Neural cell (in vitro differentiated cells): Measurements from ENCODE around the gene RNU7-1. TPM values are rescaled to one million over a fixed set of nuclear protein-coding genes. Genes with fewer than 3 reads are reported as not detected.

Experiments used
- H2AFZ ChIP-seq: fragments of 200-600, 300-800 bp; sonication (generic), shearing (Covaris generic); 2 replicates; pipeline ENCODE4 v1.6.0; 2014; ENCODE audit warnings: low read depth, mild to moderate bottlenecking, antibody characterized with exemption, low read length, moderate library complexity
- H3F3A ChIP-seq: fragments of 200-600 bp; shearing (Covaris generic); 2 replicates; pipeline ENCODE4 v1.6.1; 2016; ENCODE audit warnings: mild to moderate bottlenecking, moderate library complexity, mixed read lengths, antibody characterized with exemption, low read length; ENCODE audit not compliant: insufficient read depth, poor library complexity, severe bottlenecking
- H3K27ac ChIP-seq: fragments of 200-600, 300-800 bp; sonication (generic), shearing (Covaris generic); 2 replicates; pipeline ENCODE4 v1.5.1; 2014; ENCODE audit warnings: mild to moderate bottlenecking, low read length, moderate library complexity
- H3K27me3 ChIP-seq: fragments of 300-800, 200-600 bp; sonication (generic), shearing (Covaris generic); 2 replicates; pipeline ENCODE4 v1.6.0; 2014; ENCODE audit warnings: mild to moderate bottlenecking, low read depth, low read length, moderate library complexity; ENCODE audit not compliant: insufficient read depth
- H3K36me3 ChIP-seq: fragments of 300-800, 200-600 bp; sonication (generic), shearing (Covaris generic); 2 replicates; pipeline ENCODE4 v1.5.1; 2014; ENCODE audit warnings: mild to moderate bottlenecking, antibody characterized with exemption, low read length, moderate library complexity; ENCODE audit not compliant: insufficient read depth
- H3K4me2 ChIP-seq: fragments of 300-800, 200-600 bp; sonication (generic), shearing (Covaris generic); 2 replicates; pipeline ENCODE4 v1.6.0; 2014; ENCODE audit warnings: mild to moderate bottlenecking, low read length
- H3K4me3 ChIP-seq: fragments of 300-800, 200-600 bp; sonication (generic), shearing (Covaris generic); 2 replicates; pipeline ENCODE4 v1.5.1; 2014; ENCODE audit warnings: mild to moderate bottlenecking, low read length, moderate library complexity
- H3K79me2 ChIP-seq: fragments of 200-600 bp; shearing (Covaris generic); replicated peaks from 2 replicates; pipeline ENCODE4 v1.6.0; 2014; ENCODE audit warnings: mild to moderate bottlenecking, low read length, moderate library complexity; ENCODE audit not compliant: insufficient read depth
- H3K9ac ChIP-seq: fragments of 300-800, 200-600 bp; sonication (generic), shearing (Covaris generic); 2 replicates; pipeline ENCODE4 v1.6.1; 2016; ENCODE audit warnings: mild to moderate bottlenecking, low read length, mixed read lengths
- H3K9me2 ChIP-seq: fragments of 200-600 bp; shearing (Covaris generic); 2 replicates; pipeline ENCODE4 v1.6.1; 2016; ENCODE audit warnings: mild to moderate bottlenecking, low read length, mixed read lengths; ENCODE audit not compliant: insufficient read depth
- H3K9me3 ChIP-seq: fragments of 200-600, 300-800 bp; sonication (generic), shearing (Covaris generic); 2 replicates; pipeline ENCODE4 v1.6.1; 2016; ENCODE audit warnings: mild to moderate bottlenecking, mixed run types, low read length, moderate library complexity, mixed read lengths
- H4K20me1 ChIP-seq: fragments of 200-600 bp; shearing (Covaris generic); 2 replicates; pipeline ENCODE4 v1.6.1; 2016; ENCODE audit warnings: mild to moderate bottlenecking, mixed run types; ENCODE audit not compliant: insufficient read depth
- EP300 ChIP-seq: fragments of 450-650 bp; conservative IDR thresholded peaks from 2 replicates; pipeline ENCODE4 v1.6.1; 2014; ENCODE audit warnings: antibody characterized with exemption, mild to moderate bottlenecking, moderate library complexity; ENCODE audit not compliant: poor library complexity, severe bottlenecking
- EZH2 ChIP-seq: fragments of 200-600, 300-800 bp; shearing (Covaris generic), sonication (generic); IDR thresholded peaks from 2 replicates; pipeline ENCODE4 v1.6.1; 2014; ENCODE audit warnings: antibody characterized with exemption, low read length, borderline replicate concordance, mild to moderate bottlenecking; ENCODE audit not compliant: insufficient read depth, poor library complexity, severe bottlenecking
- MXI1 ChIP-seq: fragments of 450-650 bp; conservative IDR thresholded peaks from 2 replicates; pipeline ENCODE4 v1.6.1; 2014; ENCODE audit warnings: antibody characterized with exemption, mild to moderate bottlenecking; ENCODE audit not compliant: poor library complexity, severe bottlenecking
- POLR2AphosphoS5 ChIP-seq: IDR thresholded peaks from 2 replicates; pipeline ENCODE4 v1.6.1; 2012
- RAD21 ChIP-seq: fragments of 450-650 bp; conservative IDR thresholded peaks from 2 replicates; pipeline ENCODE4 v1.6.1; 2014; ENCODE audit warnings: antibody characterized with exemption, mild to moderate bottlenecking, moderate library complexity
- REST ChIP-seq: IDR thresholded peaks from 2 replicates; pipeline ENCODE4 v1.6.1; 2012; ENCODE audit warnings: borderline replicate concordance
- SMC3 ChIP-seq: fragments of 450-650 bp; conservative IDR thresholded peaks from 2 replicates; pipeline ENCODE4 v1.6.1; 2014; ENCODE audit warnings: antibody characterized with exemption, mild to moderate bottlenecking, moderate library complexity; ENCODE audit not compliant: poor library complexity
- TAF1 ChIP-seq: IDR thresholded peaks from 2 replicates; pipeline ENCODE4 v1.6.1; 2012; ENCODE audit warnings: low read depth
- polyA plus RNA-seq: library from polyadenylated mRNA; depleted of rRNA; stranded (reverse); fragments of >200 nt; gene quantifications from 2 replicates; pipeline ENCODE4 v1.2.3, GENCODE V29; 2014

RNU7-1 gene
- polyA plus RNA-seq, 1 donor from 2014 or later, result not detected

- TF ChIP-seq EZH2, result no peak
- TF ChIP-seq TAF1, result peak; percentile 78
Observed at GRCh38 chr12:6927379-6928021, 16.1 kb upstream of the RNU7-1 start, which contains the start of gene ATN1 (continued).

GRCh38 chr12:6928022-6928702, 15.5 kb upstream of the RNU7-1 start:
- peaks cover 8% of the 10 kb centered on the region for H3F3A ChIP-seq
- H3K36me3 ChIP-seq, result no peaks in the 10 kb centered on the region
- H3K79me2 ChIP-seq, result peaks cover 41% of the 10 kb centered on the region
- TF ChIP-seq EZH2 (no peak), REST (no peak), MXI1 (no peak), RAD21 (no peak)
- no peaks in the 10 kb centered on the region for H3K9me3 ChIP-seq
- H2AFZ ChIP-seq, result peak overlapping the region; percentile 54
- no peaks in the 10 kb centered on the region for H3K27me3 ChIP-seq
- no peaks in the 10 kb centered on the region for H3K9me2 ChIP-seq
- H4K20me1 ChIP-seq, result peaks cover 4% of the 10 kb centered on the region
- H3K4me3 ChIP-seq, result peak overlapping the region; percentile 77
- H3K4me2 ChIP-seq, result peak overlapping the region; percentile 97
- H3K9ac ChIP-seq, result peak overlapping the region; percentile 98
- H3K27ac ChIP-seq, result peak overlapping the region; percentile 86

- peak overlapping the region; percentile 77 for H3K4me3 ChIP-seq
- TF ChIP-seq EP300 (no peak), MXI1 (peak; percentile 35), SMC3 (no peak), TAF1 (peak; percentile 29), POLR2AphosphoS5 (no peak)
- no peaks in the 10 kb centered on the region for H3K9me3 ChIP-seq
- peak overlapping the region; percentile 98 for H3K9ac ChIP-seq
- peaks cover 8% of the 10 kb centered on the region for H3F3A ChIP-seq
- H3K79me2 ChIP-seq, result peaks cover 47% of the 10 kb centered on the region
- peak overlapping the region; percentile 97 for H3K4me2 ChIP-seq
- H4K20me1 ChIP-seq, result peaks cover 10% of the 10 kb centered on the region
- H3K27me3 ChIP-seq, result no peaks in the 10 kb centered on the region
- no peaks in the 10 kb centered on the region for H3K9me2 ChIP-seq
- peak overlapping the region; percentile 54 for H2AFZ ChIP-seq
- peak overlapping the region; percentile 86 for H3K27ac ChIP-seq
- H3K36me3 ChIP-seq, result peaks cover under 1% of the 10 kb centered on the region
Observed at GRCh38 chr12:6928703-6929407, 14.8 kb upstream of the RNU7-1 start.
